Measurements from ENCODE around the gene TUSC2. TPM values are rescaled to one million over a fixed set of nuclear protein-coding genes. Genes with fewer than 3 reads are reported as not detected.
A peak's percentile ranks its signal among the peaks of the same experiment; 100 is the strongest.

Gene TUSC2
- total RNA-seq, 1 donor from 2014 or later, result 24.5 TPM

GRCh38 chr3:50340147-50340447 is 12.1 kb upstream of the TUSC2 start:
- intact Hi-C loops (cut with DNase I), result no loop called here

GRCh38 chr3:50339485-50340146 is 11.6 kb upstream of the TUSC2 start:
- intact Hi-C loops (cut with DNase I), result loop anchor here (5.0 kb wide), 1 partner anchor 37 kb away; the partner anchor contains the start of gene HYAL1
- DNase-seq (ENCODE audit: low spot score), result no peak

More at GRCh38 chr3:50340147-50340447, 12.1 kb upstream of the TUSC2 start:
- DNase-seq (ENCODE audit: low spot score), result no peak

GRCh38 chr3:50338965-50339364 is 10.9 kb upstream of the TUSC2 start:
- intact Hi-C loops (cut with DNase I), result loop anchor here (5.0 kb wide), 1 partner anchor 37 kb away; the partner anchor contains the start of gene HYAL1
- no peak for DNase-seq (ENCODE audit: low spot score)

- peak; percentile 100 for DNase-seq (ENCODE audit: low spot score)
- intact Hi-C loops (cut with DNase I), result loop anchor here (5.0 kb wide), 1 partner anchor 35 kb away; the partner anchor contains the start of gene HYAL1
These were observed 9.3 kb upstream of the TUSC2 start for GRCh38 chr3:50337175-50337861.

GRCh38 chr3:50336452-50337174 is 8.6 kb upstream of the TUSC2 start:
- intact Hi-C loops (cut with DNase I), result loop anchor here (5.0 kb wide), 1 partner anchor 34 kb away; the partner anchor contains the start of gene HYAL1

GRCh38 chr3:50334339-50335075 is 6.5 kb upstream of the TUSC2 start:
- intact Hi-C loops (cut with DNase I), result loop anchor here (5.0 kb wide), 1 partner anchor 32 kb away; the partner anchor contains the start of gene HYAL1
- DNase-seq (ENCODE audit: low spot score), result no peak

More at GRCh38 chr3:50336452-50337174, 8.6 kb upstream of the TUSC2 start:
- DNase-seq (ENCODE audit: low spot score), result no peak

- DNase-seq (ENCODE audit: low spot score), result no peak
- intact Hi-C loops (cut with DNase I), result no loop called here
These were observed 5.8 kb upstream of the TUSC2 start for GRCh38 chr3:50333744-50334328.

GRCh38 chr3:50331364-50331907 is 3.4 kb upstream of the TUSC2 start:
- no peak for DNase-seq (ENCODE audit: low spot score)
- intact Hi-C loops (cut with DNase I), result no loop called here

GRCh38 chr3:50330330-50330729 is 2.3 kb upstream of the TUSC2 start:
- no peak for DNase-seq (ENCODE audit: low spot score)
- intact Hi-C loops (cut with DNase I), result no loop called here

GRCh38 chr3:50327129-50327528 is 894 bp downstream of the TUSC2 start:
- intact Hi-C loops (cut with DNase I), result loop anchor here (5.0 kb wide), 1 partner anchor 40 kb away; no protein-coding TSS in a partner anchor
- no peak for DNase-seq (ENCODE audit: low spot score)

- DNase-seq (ENCODE audit: low spot score), result no peak
- intact Hi-C loops (cut with DNase I), result loop anchor here (5.0 kb wide), 1 partner anchor 39 kb away; no protein-coding TSS in a partner anchor
These were observed 1.9 kb downstream of the TUSC2 start for GRCh38 chr3:50326182-50326541.

GRCh38 chr3:50325497-50326181 is 2.4 kb downstream of the TUSC2 start:
- intact Hi-C loops (cut with DNase I), result loop anchor here (2.0 to 5.0 kb wide), 2 partner anchors 38 to 51 kb away; no protein-coding TSS in a partner anchor
- no peak for DNase-seq (ENCODE audit: low spot score)

- intact Hi-C loops (cut with DNase I), result loop anchor here (2.0 to 5.0 kb wide), 2 partner anchors 38 to 50 kb away; no protein-coding TSS in a partner anchor
These were observed 2.9 kb downstream of the TUSC2 start for GRCh38 chr3:50325113-50325480.

GRCh38 chr3:50324351-50325112 is 3.5 kb downstream of the TUSC2 start:
- intact Hi-C loops (cut with DNase I), result loop anchor here (2.0 to 5.0 kb wide), 4 partner anchors 37 to 132 kb away; partner anchors contain the start of genes GNAI2 and GNAT1
- DNase-seq (ENCODE audit: low spot score), result no peak

More at GRCh38 chr3:50325113-50325480, 2.9 kb downstream of the TUSC2 start:
- no peak for DNase-seq (ENCODE audit: low spot score)

GRCh38 chr3:50323614-50324199 is 4.3 kb downstream of the TUSC2 start:
- intact Hi-C loops (cut with DNase I), result loop anchor here (1.0 to 5.0 kb wide), 4 partner anchors 23 to 131 kb away; partner anchors contain the start of genes GNAI2 and GNAT1
- peak; percentile 89 for DNase-seq (ENCODE audit: low spot score)

- no peak for DNase-seq (ENCODE audit: low spot score)
- intact Hi-C loops (cut with DNase I), result loop anchor here (1.0 to 5.0 kb wide), 3 partner anchors 23 to 131 kb away; partner anchors contain the start of genes GNAI2 and GNAT1
These were observed 4.9 kb downstream of the TUSC2 start for GRCh38 chr3:50323092-50323600.

All from cardiac septum (tissue), 1 donor.